ENCODE data around the gene TACC2. TPM values are rescaled to one million over a fixed set of nuclear protein-coding genes. Genes with fewer than 3 reads are reported as not detected.

TACC2 gene
- polyA plus RNA-seq, 3 donors: 35.4 to 46.8 (median 45.2) TPM

DNA sequence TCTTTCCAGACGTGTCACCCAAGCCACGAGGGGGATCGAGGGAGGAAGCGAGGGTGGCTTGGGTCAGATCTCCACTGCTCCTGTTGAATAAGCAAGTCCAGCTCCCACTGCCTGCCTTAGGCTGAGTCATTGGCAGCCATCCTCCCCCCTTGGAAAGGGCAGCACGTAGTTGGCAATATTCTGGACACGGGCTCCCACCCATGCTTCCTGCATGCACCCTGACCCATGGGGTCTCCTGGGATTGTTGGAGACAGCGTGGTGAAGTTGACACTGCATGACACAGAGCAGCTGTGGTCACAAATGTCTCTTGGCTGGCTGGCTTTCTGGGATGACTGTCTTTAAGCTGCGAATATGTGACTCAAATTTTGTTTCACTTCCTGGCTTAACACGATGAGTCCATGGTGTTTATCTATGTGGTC is 293.3 kb downstream of the TACC2 start:
- DNase-seq (ENCODE audit: low read depth in 3 of 3, low spot score in 2 of 3): no peak

DNA sequence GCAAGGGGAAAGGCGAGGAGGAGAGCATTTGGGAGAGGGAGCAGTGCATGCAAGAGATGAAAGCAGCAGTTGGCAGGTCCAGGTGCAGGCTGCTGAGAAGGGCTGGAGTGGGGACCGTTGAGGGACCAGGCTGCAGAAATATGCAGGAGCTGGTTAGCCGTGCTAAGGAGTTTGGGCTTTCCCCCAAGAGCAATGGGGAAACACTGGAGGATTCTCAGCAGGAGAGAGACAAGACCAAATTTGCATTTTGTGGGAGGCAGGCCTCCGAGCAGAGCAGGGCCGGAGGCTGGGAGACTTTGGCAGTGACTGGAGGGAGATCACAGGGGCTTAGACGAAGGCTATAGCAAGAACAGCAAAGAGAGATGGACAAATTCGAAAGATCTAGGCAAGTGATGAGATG is 293.9 kb downstream of the TACC2 start:
- no peak for DNase-seq (ENCODE audit: low read depth in 3 of 3, low spot score in 2 of 3)

DNA sequence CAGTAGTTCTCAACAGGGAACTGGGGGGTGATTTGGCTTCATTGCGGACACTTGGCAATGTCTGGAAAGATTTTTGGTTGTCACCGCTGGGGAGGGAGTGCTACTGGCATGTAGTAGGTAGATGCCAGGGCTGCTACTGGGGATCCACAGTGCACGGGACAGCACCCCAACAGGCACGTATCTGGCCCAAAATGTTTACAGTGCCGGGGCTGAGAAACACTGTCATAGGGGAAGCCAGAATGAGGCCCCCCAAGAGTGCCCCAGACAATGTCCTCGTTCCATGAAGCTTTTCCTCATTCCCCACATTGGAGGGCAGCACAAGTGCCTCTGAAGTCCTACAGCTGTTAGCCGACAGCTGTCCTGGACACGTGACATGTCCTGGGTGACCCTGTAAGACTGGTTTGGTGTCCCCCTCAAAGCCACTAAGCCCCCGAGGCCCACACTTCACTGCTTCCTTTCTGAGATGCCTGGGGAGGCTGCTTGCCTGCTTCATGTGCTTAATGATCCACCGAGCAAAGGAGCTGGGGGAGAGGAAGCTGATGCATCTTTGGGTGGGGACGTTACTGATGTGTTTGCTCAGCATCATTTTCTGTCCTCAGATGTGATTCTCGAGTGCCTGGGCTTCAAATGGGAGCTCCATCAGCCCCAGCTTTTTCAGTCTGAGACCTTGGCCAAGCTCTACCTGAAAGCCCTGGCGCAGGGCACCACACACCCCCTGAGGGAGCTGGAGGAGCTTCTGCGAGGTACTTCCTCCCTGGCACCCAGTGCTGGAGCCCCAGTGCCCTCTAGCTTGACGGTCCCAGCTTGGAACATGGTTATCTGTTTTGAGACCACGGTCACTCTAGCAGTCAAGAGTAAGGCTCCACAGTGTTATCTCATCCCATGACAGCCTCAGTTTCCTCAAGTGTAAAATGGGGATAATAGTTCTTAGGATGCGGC is 296.8 kb downstream of the TACC2 start:
- DNase-seq (ENCODE audit: low read depth in 3 of 3, low spot score in 2 of 3): no peak

DNA sequence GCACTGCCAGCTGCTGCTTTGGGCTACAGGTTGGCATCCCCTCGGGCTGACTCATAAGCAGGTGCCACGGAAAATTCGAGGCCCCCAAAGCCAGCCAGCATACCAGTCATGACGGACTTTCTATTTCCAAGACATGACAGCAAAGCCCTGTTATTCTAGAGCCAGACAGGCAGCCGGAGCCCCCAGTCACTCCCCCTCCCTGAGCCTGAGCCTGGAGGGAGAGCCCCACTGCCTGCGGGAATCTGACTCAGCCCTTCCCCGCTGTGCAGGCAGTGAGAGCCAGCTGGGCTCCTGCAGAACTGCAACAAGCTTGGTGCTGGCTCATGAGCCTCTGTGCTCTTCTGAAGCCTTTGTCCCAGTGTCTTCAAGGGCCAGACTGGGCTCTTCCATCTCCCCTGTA is 297.9 kb downstream of the TACC2 start:
- no peak for DNase-seq (ENCODE audit: low read depth in 3 of 3, low spot score in 2 of 3)

DNA sequence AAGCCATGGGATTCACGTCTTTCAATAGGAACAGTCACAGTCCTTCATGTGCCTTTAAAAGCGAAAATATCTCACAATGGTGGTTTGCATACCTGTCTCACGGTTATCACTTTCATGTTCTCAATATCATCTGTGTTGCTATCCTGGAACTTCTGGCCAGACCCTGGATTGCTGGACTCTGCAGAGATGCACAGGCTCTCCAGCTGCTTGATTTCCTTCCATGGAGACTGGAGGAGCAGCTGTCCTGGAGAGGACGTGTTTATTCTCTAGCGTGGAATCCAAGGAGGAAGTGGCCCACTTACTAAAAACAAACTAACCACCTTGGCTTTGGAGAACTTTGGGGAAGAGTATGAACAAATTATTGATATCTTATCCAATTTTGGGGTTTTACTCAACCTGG is 298.6 kb downstream of the TACC2 start:
- DNase-seq (ENCODE audit: low read depth in 3 of 3, low spot score in 2 of 3): no peak

DNA sequence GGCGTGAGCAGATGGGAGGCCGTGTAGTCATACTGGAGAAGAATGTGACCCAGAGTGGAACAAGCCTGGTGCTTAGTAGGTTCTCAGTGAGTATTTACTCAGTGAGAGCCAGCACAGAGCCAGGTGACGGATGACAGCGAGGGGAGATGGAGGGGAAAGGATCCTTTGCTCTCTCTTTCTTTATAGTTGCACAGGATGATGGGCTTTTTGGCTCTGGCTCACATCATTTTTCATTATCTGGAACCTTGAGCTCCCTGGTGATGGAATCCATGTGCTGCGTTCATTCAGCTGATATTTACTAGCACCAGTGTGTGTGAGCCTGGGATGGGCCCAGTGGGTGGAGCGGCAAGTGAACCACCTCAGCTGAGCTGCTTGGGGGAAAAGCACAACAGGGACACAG is 299.3 kb downstream of the TACC2 start:
- DNase-seq (ENCODE audit: low read depth in 3 of 3, low spot score in 2 of 3): no peak

DNA sequence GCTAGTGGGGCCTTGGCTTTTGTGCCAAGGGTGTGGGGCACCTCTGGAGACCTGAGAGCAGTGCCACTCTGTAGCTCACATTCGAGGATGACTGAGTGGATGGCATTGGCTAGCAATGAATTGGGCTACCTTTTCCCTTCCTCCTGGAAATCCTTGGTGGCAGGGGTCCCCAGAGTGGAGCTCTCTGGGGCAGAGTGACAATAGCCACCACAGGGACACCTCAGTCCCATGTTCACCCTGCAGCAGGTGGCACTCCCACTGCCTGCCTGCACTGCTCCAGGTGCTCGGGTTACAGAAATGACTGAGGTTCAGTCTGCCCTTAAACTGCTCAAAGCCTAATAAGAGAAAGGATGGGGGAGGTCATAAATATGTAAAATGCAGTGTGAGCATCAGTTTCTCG is 300.0 kb downstream of the TACC2 start:
- no peak for DNase-seq (ENCODE audit: low read depth in 3 of 3, low spot score in 2 of 3)

DNA sequence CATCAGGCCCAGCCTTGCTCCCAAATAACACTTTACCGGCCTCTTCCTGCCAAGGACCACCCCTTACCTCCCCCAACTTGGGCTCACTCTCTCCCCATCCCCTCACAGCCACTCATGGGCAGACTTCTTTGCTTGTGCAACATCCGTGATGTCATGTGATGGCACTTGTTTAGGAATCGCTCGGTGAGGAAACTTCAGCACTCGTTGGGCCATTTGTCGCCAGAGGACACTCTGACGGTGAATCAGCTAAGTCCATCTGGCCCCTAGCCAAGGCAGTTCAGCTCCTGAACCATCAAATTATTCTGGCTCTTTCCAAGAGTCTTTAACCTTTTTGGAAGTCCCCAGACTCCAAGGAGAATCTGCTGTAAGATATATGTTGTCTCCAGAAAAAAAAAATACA is 301.4 kb downstream of the TACC2 start:
- DNase-seq (ENCODE audit: low read depth in 3 of 3, low spot score in 2 of 3): no peak

DNA sequence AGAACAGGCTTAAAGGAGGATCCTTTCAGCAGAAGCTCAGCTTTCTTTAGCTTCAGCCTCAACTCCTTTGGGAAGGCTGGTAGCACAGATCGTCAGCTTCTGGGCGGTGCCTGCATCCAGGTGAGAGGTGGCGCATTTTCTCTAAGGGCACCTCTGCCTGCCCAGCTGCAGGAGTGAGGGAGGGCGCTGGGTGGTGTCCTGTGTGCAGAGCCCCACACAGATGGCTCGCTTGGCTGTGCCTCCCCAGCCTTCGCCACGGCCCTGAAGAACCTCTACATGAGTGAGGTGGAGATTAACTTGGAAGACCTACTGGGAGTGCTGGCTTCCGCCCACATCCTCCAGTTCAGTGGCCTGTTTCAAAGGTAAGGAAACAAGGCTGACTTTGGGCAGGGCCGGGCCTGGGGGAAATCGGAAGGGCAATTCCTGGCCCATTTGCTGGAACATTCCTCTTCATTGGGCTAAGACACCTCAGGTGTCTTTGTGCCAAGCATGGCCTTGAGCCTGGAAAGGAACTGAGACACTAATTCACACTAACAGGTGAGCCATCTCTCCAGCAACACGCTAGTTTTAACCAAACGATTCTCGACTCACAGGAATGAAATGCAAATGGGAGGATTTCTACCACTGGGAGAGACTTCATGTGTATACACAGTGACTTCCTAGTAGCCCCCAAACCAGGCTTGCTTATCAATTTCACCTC is 302.0 kb downstream of the TACC2 start:
- DNase-seq (ENCODE audit: low read depth in 3 of 3, low spot score in 2 of 3): no peak

DNA sequence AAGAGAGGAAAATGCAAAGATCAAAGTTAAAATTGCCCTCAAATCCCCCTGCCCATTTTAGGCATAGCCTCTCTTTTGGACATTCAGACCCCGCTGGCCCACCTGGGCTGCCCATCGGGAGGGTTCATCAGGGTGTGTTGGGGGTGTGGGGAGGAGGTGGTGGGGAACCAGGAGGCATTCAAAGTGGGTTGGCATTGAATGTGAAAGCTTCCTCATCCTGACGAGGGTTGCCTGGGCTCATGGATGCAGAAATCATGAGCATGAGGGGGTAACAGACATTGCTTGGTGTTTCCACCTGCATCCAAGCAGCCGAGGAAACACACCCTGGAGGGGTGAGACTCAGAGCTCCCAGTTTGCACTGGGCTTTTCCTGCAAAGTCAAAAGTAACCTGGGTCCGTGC is 302.8 kb downstream of the TACC2 start:
- DNase-seq (ENCODE audit: low read depth in 3 of 3, low spot score in 2 of 3): no peak

DNA sequence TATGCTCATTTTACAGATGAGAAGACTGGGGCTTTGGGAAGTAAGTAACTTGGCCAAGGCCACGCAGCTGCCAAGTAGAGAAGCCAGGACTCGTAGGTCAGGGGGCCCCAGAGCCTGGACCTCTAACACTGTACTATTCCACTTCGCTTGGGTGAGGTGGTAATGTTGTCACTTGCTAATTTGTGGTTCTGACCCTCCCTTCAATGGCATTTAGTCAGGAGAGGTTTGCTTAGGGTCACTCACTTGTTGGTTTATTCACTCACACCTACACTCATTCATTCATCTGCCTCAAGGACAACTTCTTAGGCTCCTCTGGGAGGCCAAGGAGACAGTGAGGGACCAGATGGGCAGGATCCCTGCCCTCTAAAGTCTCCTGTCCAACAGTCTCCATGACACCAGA is 303.4 kb downstream of the TACC2 start:
- DNase-seq (ENCODE audit: low read depth in 3 of 3, low spot score in 2 of 3): no peak

DNA sequence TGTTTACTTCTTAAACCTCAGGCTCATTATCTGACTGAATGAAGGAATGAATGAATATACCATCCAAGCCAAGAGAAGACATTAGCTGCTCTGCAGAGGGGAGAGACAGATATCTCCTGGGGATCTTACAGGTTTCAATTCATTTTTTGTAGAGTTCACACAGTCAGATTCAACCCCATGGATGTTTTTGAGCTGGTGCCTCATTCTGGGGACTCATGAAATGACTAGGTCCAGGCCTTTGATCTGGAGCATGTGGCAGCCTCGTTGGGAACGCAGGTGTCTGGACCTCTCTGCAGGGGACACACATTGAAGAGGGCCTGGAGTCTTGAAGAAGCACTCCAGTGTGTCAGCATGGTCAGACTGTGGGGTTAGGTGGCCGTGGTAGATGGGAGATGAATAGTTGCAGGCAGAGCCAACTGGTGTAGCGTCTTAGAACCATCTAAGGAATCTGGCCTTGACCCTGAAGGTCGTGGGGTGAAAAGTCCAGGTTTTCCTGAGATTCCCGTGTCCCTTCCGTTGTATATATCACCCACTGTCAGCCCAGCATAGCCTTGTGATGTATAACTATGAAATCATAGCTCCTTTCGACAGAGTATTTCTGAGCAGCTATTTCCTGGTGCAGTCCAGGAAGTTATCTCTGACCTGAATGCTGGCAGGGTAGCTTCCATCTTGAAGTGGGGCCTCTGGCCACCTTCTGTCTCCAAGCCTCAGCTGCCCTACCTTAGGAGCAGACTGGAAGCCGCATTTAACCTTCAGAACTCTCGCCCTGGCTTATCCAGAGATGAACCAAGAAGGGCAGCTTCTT is 304.4 kb downstream of the TACC2 start:
- no peak for DNase-seq (ENCODE audit: low read depth in 3 of 3, low spot score in 2 of 3)

DNA sequence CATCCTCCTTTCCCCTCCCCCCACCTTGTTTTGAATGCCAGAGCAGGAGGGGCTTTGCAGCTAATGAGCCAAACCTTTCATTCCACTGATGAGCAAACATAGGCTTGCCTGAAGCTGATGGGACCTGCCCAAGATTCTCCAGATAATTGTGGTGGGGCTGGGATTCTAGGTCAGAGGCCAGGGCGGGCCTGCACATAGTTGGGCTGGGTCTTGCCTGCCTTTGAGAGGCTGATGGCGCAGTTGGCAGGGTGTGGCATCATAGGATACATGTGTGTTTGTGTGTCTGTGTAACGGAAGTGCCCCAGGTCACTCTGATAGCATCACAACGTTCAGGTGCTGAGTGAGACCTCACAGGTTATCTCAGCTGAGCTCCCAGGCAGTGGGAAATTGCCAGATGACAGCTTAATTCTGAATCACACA is 305.0 kb downstream of the TACC2 start:
- no peak for DNase-seq (ENCODE audit: low read depth in 3 of 3, low spot score in 2 of 3)

DNA sequence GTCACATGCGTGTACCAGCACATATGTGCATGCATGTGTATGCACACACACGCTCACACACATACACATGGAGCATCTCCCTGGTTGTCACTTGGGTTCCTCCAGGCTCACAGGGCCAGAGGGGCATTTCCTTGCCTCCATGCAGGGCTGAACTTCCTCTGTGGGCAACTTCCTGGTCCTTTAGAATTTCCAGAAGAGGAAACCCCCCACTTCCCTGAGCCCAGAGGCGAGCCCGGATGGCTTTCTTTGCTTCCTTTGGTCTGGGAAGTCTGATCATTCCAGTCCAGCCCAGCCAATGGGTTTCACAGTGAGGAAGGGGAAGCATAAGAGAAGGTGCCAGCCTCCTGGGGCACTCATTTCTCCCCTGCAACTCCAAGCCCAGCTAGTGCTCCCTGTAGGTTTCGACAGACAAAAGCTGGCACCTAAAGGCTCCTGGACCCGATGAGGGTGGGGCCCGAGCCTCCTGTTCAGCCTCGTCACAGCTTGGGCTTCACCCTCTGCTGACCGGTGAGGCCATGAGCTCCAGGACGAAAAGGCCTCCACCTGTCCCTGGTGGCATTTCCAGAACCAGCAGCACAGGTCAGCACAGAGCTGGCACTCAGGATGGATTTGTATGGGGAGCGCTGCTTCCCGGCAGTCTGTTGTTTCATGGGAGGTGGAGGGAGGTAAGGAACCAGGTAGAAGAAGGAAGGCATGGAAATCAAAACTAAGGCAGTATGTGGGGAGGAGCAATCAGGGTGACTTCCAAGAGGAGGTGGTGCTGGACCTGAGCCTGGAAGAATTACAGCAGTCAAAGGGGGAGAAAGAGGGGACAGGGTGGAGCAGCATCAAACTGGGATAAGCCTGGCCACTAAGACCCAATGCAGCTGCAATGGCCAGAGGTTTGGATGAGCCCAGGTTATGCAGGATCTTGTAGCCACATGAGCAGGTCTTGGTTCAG is 305.8 kb downstream of the TACC2 start:
- no peak for DNase-seq (ENCODE audit: low read depth in 3 of 3, low spot score in 2 of 3)

DNA sequence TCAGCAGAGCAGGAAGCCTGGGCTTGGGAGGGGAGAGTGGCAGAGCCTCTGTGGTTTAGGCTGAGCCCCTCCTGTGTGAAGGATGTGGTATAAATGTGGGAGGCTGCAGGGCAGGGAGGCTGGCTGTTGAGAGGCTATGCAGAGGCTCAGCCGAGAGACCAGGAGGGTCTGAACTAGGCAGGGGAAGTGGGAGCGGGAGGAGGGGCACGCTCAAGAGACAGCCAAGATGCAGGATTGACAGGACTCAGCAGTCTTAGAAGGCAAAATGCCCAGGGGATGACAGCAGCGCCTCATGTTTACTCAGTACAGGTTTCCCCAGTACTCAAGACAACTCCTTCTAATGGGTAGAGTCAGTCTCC is 306.5 kb downstream of the TACC2 start:
- DNase-seq (ENCODE audit: low read depth in 3 of 3, low spot score in 2 of 3): no peak

DNA sequence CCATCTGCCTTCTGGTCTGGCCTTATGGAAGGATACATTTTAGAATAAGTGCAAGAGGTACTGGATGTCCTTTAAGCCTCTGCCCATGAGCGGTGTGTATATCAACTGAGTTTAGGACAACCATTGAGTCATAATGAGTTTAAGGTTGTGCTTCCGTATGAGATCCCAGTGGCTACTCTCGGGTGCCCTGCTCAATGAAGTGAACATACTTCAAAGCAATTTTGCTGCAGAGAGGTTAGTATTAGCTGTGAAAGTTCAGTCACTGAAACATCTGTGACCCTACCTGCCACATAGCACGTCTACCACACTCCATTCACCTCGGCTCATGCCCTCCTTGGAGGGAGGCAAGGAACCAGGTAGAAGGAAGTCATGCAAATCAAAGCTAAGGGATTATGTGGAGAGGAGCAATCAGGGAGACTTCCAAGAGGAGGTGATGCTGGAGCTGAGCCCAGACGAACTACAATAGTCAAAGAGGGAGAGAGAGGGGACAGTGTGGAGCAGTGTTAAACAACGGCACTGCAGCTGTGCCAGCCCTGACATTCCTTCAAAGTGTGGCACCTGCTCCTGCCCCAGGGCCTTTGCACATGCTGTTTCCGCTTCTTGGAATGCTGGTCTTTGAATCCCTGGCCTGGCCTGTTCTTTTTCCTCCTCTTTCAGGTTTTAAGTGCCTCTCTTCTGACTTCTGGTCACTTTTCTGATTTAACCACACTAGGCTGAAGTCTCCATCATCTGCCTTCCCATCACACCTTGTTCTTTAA is 307.6 kb downstream of the TACC2 start:
- no peak for DNase-seq (ENCODE audit: low read depth in 3 of 3, low spot score in 2 of 3)

DNA sequence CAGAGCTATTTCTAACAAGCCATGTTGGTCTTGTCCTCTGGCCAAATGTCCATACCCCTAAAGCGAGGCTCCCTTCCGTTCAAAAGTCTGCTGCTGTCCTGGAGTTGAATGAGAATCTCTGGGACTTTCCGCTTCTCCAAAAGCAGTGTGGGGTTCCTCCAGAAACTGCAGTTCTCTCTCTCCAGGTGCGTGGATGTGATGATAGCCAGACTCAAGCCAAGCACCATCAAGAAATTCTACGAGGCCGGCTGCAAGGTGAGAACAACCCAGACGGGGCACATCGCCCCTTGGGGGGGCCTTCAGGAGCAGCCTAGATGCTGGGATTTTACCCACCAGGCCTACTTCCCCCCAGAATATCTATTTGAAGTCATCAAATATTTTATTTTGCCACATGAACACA is 308.6 kb downstream of the TACC2 start:
- no peak for DNase-seq (ENCODE audit: low read depth in 3 of 3, low spot score in 2 of 3)

DNA sequence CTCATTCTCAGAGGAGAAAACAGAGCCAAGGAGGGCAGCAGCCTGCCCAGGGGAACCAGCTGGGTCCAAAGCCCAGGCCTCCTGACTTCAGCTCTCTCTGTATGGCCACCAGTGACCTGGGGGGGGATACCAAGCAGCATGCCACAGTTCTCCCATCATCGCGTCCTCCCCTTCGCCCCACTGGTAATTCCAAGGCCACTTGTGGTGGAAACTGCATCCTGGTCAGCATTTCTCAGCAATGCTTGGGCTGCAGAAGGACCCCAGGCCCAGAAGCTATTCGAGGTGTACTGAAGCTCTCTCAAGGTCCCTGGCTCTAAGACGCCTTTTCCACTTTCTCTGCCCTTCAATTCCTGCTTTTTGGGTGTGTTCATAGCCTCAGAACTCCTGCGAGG is 309.2 kb downstream of the TACC2 start:
- no peak for DNase-seq (ENCODE audit: low read depth in 3 of 3, low spot score in 2 of 3)

DNA sequence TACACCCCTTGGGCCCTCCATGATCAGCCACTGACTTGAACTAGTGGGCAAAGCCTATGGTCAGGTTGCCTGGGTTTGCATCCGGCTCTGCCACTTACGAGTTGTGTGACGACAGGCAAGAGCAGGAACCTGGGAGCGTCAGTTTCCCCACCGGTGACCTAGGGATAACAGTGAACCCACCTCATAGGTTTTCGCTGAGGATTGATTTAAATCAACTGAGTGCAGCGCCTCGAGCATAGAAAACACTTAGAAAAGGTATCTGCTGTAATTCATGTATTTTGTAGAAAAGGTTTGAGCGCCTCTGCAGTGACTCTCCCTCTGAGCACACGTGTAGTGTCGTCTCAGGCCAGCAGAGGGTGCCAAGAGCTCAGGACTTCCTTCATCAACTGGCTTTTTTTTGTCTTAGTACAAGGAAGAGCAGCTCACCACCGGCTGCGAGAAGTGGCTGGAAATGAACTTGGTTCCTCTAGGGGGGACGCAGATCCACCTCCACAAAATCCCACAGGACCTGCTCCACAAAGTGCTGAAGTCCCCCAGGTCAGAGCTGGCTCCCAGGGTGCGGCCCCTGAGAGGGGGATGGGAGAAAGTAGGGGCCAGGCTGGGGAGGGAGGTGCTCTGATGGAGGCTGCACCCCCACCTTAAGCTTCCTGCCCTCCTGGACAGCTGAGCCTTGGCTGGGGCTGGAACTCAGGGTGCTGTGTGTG is 309.8 kb downstream of the TACC2 start:
- DNase-seq (ENCODE audit: low read depth in 3 of 3, low spot score in 2 of 3): peak in 1 of 3 donors; percentile 65

All from right renal cortex interstitium (tissue), 3 donors.